ENCODE measurements around the gene DHRS12. TPM values are rescaled to one million over a fixed set of nuclear protein-coding genes. Genes with fewer than 3 reads are reported as not detected.
A peak's percentile ranks its signal among the peaks of the same experiment; 100 is the strongest.

The DHRS12 gene
- total and polyA plus RNA-seq, 7 donors = 7.4 to 26.9 (median 15.8) TPM

DNA sequence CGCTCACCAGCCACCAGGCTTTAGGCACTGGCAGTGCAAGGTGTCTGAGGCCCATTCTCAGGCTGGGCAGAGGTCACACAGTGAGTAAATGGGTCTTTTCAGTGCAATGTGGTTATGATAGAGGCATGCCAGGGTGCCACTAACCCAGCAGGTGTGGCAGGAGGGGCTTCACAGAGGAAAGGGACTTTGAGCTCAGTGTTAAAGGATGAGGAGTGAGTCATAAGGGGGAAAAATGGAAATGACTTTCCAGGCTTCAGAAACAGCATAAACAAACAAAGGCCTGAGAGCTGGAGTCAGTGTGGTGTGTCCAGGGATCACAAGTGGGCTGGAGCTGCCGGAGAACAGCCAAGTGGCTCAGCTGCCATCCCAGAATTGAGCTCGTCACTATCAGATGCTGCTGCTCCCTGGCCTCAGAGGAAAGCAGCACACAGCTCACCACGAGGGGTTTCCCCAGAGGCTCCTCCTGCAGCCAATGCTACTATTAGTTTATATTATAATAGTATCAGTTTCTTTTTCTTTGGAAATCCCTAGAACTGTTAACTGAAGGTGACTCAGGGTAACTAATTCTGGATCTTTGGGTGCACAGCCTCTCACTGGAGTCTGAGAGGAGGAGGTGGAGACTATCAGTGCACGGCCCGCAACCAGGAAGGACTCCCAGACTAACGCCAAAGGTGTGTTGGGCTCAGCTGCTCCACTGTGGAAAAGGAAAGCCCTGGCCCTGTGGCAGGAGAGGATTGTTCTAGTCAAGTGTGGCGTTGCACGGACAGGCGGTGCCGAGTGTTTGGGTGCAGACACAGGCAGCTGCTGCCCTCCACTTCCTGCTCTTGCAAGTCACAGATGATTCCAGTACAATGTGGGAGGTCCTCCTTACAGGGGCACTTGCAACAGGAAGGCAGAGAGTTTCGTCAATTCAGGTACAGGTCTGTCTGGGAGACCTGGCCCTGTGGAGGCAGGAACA lies 39.5 kb downstream of the DHRS12 start:
- Histone ChIP-seq H3K36me3 (peaks cover 0 to 28% (median 0%) of the 10 kb centered on the region in 4 donors), H3K9me3 (no peaks in the 10 kb centered on the region), H3K4me3 (no peak overlapping the region), H3K27me3 (no peaks in the 10 kb centered on the region), H3K4me1 (peaks cover 0 to 18% (median 13%) of the 10 kb centered on the region in 4 donors), H3K27ac (peak overlapping the region; percentile 57 to 65 (median 61))
- 17 to 23% methylated on average over 12 of the region's 12 CpGs for WGBS, 2 donors
- peak; percentile 95 for DNase-seq
- intact Hi-C loops (cut with DNase I) = no loop called here
- TF ChIP-seq EP300 (IDR thresholded peaks at IDR 0.05) (no peak), POLR2AphosphoS5 (IDR thresholded peaks at IDR 0.05) (peak; percentile 16 to 61 (median 34)), POLR2A (IDR thresholded peaks at IDR 0.05) (no peak)
- TF ChIP-seq, protein P1, sequence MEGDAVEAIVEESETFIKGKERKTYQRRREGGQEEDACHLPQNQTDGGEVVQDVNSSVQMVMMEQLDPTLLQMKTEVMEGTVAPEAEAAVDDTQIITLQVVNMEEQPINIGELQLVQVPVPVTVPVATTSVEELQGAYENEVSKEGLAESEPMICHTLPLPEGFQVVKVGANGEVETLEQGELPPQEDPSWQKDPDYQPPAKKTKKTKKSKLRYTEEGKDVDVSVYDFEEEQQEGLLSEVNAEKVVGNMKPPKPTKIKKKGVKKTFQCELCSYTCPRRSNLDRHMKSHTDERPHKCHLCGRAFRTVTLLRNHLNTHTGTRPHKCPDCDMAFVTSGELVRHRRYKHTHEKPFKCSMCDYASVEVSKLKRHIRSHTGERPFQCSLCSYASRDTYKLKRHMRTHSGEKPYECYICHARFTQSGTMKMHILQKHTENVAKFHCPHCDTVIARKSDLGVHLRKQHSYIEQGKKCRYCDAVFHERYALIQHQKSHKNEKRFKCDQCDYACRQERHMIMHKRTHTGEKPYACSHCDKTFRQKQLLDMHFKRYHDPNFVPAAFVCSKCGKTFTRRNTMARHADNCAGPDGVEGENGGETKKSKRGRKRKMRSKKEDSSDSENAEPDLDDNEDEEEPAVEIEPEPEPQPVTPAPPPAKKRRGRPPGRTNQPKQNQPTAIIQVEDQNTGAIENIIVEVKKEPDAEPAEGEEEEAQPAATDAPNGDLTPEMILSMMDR (IDR thresholded peaks at IDR 0.05) = no peak

DNA sequence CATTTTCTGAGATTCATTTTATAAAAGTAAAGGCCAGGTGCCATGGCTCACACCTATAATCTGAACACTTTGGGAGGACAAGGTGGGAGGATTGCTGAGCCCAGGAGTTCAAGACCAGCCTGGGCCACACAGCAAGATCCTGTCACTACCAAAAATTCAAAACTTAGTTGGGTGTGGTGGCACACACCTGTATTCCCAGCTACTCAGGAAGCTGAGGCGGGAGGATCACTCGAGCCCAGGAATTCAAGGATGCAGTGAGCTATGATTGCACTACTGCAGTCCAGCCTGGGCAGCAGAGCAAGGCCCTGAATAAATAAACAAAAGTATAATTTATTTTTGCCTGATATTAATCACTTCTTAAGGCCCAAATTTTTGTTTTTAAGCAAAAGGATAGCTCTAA lies 40.5 kb downstream of the DHRS12 start:
- H3K27ac ChIP-seq = peak overlapping the region in 2 of 4 donors; percentile 57 to 64
- intact Hi-C loops (cut with DNase I) = no loop called here
- TF ChIP-seq, protein P1 (IDR thresholded peaks at IDR 0.05) = no peak
- TF ChIP-seq EP300 (IDR thresholded peaks at IDR 0.05) (no peak), POLR2AphosphoS5 (IDR thresholded peaks at IDR 0.05) (no peak), POLR2A (IDR thresholded peaks at IDR 0.05) (no peak)
- H3K36me3 ChIP-seq = peaks cover 0 to 37% (median 0%) of the 10 kb centered on the region in 4 donors
- no peak for DNase-seq
- WGBS, 2 donors = 91 to 96% methylated on average over 2 of the region's 2 CpGs
- H3K9me3 ChIP-seq = no peaks in the 10 kb centered on the region
- peaks cover 0 to 13% (median 12%) of the 10 kb centered on the region in 4 donors for H3K4me1 ChIP-seq
- no peak overlapping the region for H3K4me3 ChIP-seq
- H3K27me3 ChIP-seq = no peaks in the 10 kb centered on the region

DNA sequence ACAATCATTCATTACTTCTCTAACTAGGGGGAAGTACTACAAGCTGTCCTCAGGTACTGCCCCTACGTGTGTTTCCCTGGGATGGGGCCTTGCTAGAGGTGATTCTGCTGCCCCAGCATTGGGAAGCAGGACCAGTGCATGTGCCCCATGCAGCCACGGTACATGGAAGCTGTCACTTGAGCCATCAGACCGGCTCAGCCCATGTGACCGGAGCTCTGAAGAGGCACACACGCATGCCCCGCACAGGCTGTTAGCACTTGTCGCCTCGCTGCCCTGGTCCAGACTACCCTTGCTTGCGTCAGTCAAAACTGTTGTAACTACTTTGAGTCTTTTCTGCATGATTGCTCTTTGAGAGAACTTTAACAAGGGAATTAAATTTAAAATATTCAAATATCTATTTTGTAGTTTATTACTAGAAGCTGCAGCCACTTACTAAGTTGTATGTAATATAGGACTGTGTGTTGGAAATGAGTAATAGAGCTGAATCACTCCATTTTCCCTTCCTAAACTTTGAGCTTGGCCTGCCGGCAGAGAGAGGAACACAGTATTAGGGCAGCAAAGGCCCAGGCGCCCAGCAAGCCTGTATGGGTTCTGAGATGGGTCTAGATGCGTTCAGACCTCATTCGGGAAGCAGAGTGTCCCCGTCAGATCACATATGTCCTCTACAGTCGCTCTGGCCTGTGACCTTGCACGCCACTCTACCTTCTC lies 42.2 kb downstream of the DHRS12 start:
- DNase-seq = no peak
- peaks cover 0 to 13% (median 12%) of the 10 kb centered on the region in 4 donors for H3K4me1 ChIP-seq
- no peaks in the 10 kb centered on the region for H3K27me3 ChIP-seq
- intact Hi-C loops (cut with DNase I) = no loop called here
- peaks cover 0 to 41% (median under 1%) of the 10 kb centered on the region in 4 donors for H3K36me3 ChIP-seq
- no peak overlapping the region for H3K4me3 ChIP-seq
- H3K9me3 ChIP-seq = no peaks in the 10 kb centered on the region
- TF ChIP-seq POLR2AphosphoS5 (IDR thresholded peaks at IDR 0.05) (no peak), POLR2A (IDR thresholded peaks at IDR 0.05) (no peak), EP300 (IDR thresholded peaks at IDR 0.05) (no peak)
- TF ChIP-seq, protein P1 (IDR thresholded peaks at IDR 0.05) = no peak
- H3K27ac ChIP-seq = no peak overlapping the region
- 97% methylated on average over 16 of the region's 16 CpGs for WGBS, 2 donors

DNA sequence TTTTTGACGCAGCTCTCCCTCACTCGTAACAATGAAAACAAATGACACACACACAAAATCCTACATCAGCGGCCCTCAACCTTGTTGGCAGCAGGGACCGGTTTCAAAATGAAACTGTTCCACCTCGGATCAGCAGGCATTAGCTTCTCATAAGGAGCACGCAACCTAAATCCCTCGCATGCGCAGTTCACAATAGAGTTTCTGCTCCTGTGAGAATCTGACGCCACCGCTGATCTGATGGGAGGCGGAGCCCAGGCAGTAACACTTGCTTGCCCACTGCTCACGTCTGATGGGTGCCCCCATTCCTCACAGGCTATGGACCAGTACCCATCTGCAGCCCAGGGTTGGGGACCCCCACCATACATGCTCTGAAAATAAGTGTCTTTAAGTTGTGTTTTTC lies 43.4 kb downstream of the DHRS12 start:
- 95 to 96% methylated on average over 12 of the region's 12 CpGs for WGBS, 2 donors
- DNase-seq = no peak
- intact Hi-C loops (cut with DNase I) = no loop called here
- TF ChIP-seq, protein P1 (IDR thresholded peaks at IDR 0.05) = no peak
- TF ChIP-seq POLR2AphosphoS5 (IDR thresholded peaks at IDR 0.05) = no peak
- no peak for TF ChIP-seq POLR2A (IDR thresholded peaks at IDR 0.05)
- Histone ChIP-seq H3K27ac (peak overlapping the region in 1 of 4 donors; percentile 43), H3K27me3 (no peaks in the 10 kb centered on the region), H3K4me1 (peaks cover 0 to 13% (median 12%) of the 10 kb centered on the region in 4 donors), H3K9me3 (no peaks in the 10 kb centered on the region), H3K4me3 (no peak overlapping the region), H3K36me3 (peaks cover 0 to 48% (median 8%) of the 10 kb centered on the region in 4 donors)
